Activated T-cell treated with anti-CD3 and anti-CD28 coated beads for 1 hour (primary cell): ENCODE data around the gene TOR1B.
"Not testable (repeated sequence)": the region's sequence is repeated elsewhere in the genome, so short reads cannot be mapped to it uniquely, and the experiment has no call there.

Source experiments
- DNase-seq: peaks from one replicate; pipeline ENCODE4 v3.0.0-alpha.2; 2020; ENCODE audit warnings: low read depth

Gene TOR1B

GRCh38 chr9:129802833-129803675 is at the start of gene TOR1B:
Gene TOR1B, plus strand, starts transcription at chr9:129803184. Its CDS starts 29 bp downstream, at chr9:129803213.
- peak; percentile 92 for DNase-seq

- DNase-seq, result no peak
Measured at GRCh38 chr9:129755151-129755550, 47.8 kb upstream of the TOR1B start.

- DNase-seq, result no peak
Measured at GRCh38 chr9:129756191-129756590, 46.8 kb upstream of the TOR1B start.

- no peak for DNase-seq
Measured at GRCh38 chr9:129757045-129757444, 45.9 kb upstream of the TOR1B start.

- DNase-seq, result no peak
Measured at GRCh38 chr9:129759319-129759718, 43.7 kb upstream of the TOR1B start.

- DNase-seq, result no peak
Measured at GRCh38 chr9:129759804-129760502, 43.0 kb upstream of the TOR1B start.

- DNase-seq, result not testable (repeated sequence)
Measured at GRCh38 chr9:129760784-129761183, 42.2 kb upstream of the TOR1B start.

- no peak for DNase-seq
Measured at GRCh38 chr9:129761293-129761900, 41.6 kb upstream of the TOR1B start.

- DNase-seq, result no peak
Measured at GRCh38 chr9:129761901-129762369, 41.0 kb upstream of the TOR1B start.

- DNase-seq, result not testable (repeated sequence)
Measured at GRCh38 chr9:129762370-129762984, 40.5 kb upstream of the TOR1B start.

GRCh38 chr9:129762985-129763926 is 39.7 kb upstream of the TOR1B start:
- DNase-seq, result no peak

GRCh38 chr9:129765764-129766317 is 37.1 kb upstream of the TOR1B start:
- no peak for DNase-seq

GRCh38 chr9:129768486-129768885 is 34.5 kb upstream of the TOR1B start:
- DNase-seq, result no peak

GRCh38 chr9:129769669-129770068 is 33.3 kb upstream of the TOR1B start:
- no peak for DNase-seq

GRCh38 chr9:129770741-129771140 is 32.2 kb upstream of the TOR1B start:
- DNase-seq, result no peak

GRCh38 chr9:129773262-129774048 is 29.5 kb upstream of the TOR1B start:
- no peak for DNase-seq

- DNase-seq, result no peak
Measured at GRCh38 chr9:129774791-129775447, 28.1 kb upstream of the TOR1B start.

- DNase-seq, result no peak
Measured at GRCh38 chr9:129775448-129775798, 27.6 kb upstream of the TOR1B start.

- not testable (repeated sequence) for DNase-seq
Measured at GRCh38 chr9:129776096-129776495, 26.9 kb upstream of the TOR1B start.

- no peak for DNase-seq
Measured at GRCh38 chr9:129776566-129776937, 26.4 kb upstream of the TOR1B start.
